ENCODE results near the gene OR52W1. TPM values are rescaled to one million over a fixed set of nuclear protein-coding genes. Genes with fewer than 3 reads are reported as not detected.

Gene OR52W1
- total and polyA plus RNA-seq, 5 donors from 2014 or later: not detected

DNA sequence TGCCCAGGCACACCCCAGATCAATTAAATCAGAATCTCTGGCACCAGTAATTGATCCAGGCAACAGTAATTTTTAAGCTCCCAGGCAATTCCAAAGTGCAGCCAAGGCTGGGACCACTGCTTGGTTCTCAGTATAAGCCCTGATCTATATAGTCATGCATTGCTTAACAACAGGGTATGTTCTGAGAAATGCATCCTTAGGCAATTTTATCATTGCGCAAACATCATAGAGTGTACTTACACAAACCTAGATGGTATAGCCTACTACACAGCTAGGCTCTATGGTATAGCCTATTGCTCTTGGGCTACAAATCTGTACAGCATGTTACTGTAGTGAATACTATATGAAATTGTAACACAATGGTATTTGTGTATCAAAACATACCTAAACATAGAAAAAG, 5.7 kb downstream of the OR52W1 start:
- H3K4me1 ChIP-seq (ENCODE audit: control insufficient read depth, insufficient read depth, low read length, poor library complexity, severe bottlenecking): peaks cover 9% of the 10 kb centered on the region
- Mint-ChIP-seq H3K4me1 (peaks cover 11 to 16% (median 12%) of the 10 kb centered on the region in 4 donors), H3K27me3 (no peaks in the 10 kb centered on the region), H3K9me3 (peaks cover 0 to 2% (median 0%) of the 10 kb centered on the region in 7 donors), H3K36me3 (peaks cover 15% of the 10 kb centered on the region), H3K4me3 (no peak overlapping the region), H3K27ac (peak overlapping the region in 1 of 3 donors; percentile 44)
- no peak overlapping the region for H3K4me3 ChIP-seq (ENCODE audit: low read depth, low read length)
- DNase-seq (no peak), ATAC-seq (ENCODE audit: low read depth in 2 of 2) (no peak)
- H3K36me3 ChIP-seq (ENCODE audit: control insufficient read depth, insufficient read depth, low read length): peaks cover 9% of the 10 kb centered on the region
- no peak overlapping the region for H3K27ac ChIP-seq (ENCODE audit: insufficient read depth, low read length, poor library complexity, severe bottlenecking)
- H3K9me3 ChIP-seq (ENCODE audit: control insufficient read depth in 2 of 2, low read length in 2 of 2): no peaks in the 10 kb centered on the region
- H3K27me3 ChIP-seq (ENCODE audit: control insufficient read depth, insufficient read depth, low read length): no peaks in the 10 kb centered on the region

DNA sequence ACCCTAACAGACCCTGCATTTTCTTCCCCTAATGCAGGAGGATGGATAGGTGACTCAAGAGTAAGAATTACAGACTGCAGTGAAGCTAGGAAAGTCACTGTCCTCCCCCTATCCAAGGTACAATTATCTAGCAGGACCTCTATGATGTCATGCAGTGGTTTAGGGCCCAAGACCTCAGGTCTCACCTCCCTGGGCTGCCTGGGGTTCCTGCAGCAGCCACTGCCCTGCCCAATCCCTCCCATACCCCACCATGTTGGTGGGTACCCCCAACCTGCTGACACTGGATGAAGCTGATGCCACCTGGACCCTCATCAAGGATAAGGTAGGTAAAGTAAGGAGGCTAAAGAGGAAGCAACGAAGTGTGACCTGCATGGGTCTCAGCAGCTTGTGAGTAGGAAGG, 6.3 kb downstream of the OR52W1 start, which contains the start of gene C11orf42:
Gene C11orf42, plus strand, starts transcription at position 192 of the 400 bp plus-strand sequence. Its CDS starts 59 bp downstream, at position 251.
- peaks cover 15% of the 10 kb centered on the region for H3K36me3 Mint-ChIP-seq
- no peak within 1 kb of the TSS for H3K4me3 Mint-ChIP-seq
- no peaks in the 10 kb centered on the region for H3K27me3 Mint-ChIP-seq
- peaks cover 11 to 16% (median 12%) of the 10 kb centered on the region in 4 donors for H3K4me1 Mint-ChIP-seq
- Histone ChIP-seq H3K27ac (ENCODE audit: insufficient read depth, low read length, poor library complexity, severe bottlenecking) (no peak within 1 kb of the TSS), H3K4me3 (ENCODE audit: low read depth, low read length) (no peak within 1 kb of the TSS), H3K4me1 (ENCODE audit: control insufficient read depth, insufficient read depth, low read length, poor library complexity, severe bottlenecking) (peaks cover 9% of the 10 kb centered on the region), H3K36me3 (ENCODE audit: control insufficient read depth, insufficient read depth, low read length) (peaks cover 12% of the 10 kb centered on the region), H3K9me3 (ENCODE audit: control insufficient read depth in 2 of 2, low read length in 2 of 2) (no peaks in the 10 kb centered on the region), H3K27me3 (ENCODE audit: control insufficient read depth, insufficient read depth, low read length) (no peaks in the 10 kb centered on the region)
- H3K27ac Mint-ChIP-seq: peak within 1 kb of the TSS in 1 of 3 donors; percentile 44
- H3K9me3 Mint-ChIP-seq: peaks cover 0 to 2% (median 0%) of the 10 kb centered on the region in 7 donors
- ATAC-seq (ENCODE audit: low read depth in 2 of 2) (no peak), DNase-seq (no peak)

DNA sequence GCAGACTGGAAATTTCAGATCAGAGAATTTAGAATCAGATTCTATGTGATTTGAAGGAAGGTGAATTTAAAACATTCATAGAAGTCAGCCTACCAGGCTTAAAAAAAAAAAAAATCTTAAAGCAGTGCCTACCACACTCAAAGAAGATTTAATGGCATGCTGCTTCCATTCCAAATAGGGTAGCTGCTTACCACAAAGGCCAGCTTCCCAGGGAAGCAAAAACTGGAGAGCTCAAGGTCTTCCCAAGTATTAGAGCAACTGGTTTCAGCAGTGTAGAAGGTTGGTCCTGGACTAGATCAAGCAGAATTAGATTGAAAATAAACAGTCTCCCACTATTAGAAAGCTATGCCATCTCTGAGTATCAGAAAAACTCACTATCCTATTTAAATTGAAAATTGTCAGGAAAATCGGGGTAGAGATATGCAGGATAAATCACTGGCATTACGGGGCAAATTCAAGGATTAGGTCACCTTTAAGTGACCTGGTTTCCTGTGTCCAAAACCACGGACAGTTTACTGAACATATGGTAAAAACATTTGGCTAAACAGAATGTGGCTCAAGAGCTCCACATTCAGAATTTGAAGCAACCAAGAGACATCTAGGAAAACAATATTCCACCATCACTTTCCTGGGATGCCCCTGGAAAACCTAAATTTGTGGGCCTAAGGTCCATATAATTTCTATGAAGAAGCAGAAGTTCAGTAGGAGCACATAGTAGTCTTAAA, 7.6 kb downstream of the OR52W1 start:
- Histone ChIP-seq H3K9me3 (ENCODE audit: control insufficient read depth in 2 of 2, low read length in 2 of 2) (no peaks in the 10 kb centered on the region), H3K4me3 (ENCODE audit: low read depth, low read length) (no peak overlapping the region), H3K27me3 (ENCODE audit: control insufficient read depth, insufficient read depth, low read length) (no peaks in the 10 kb centered on the region), H3K36me3 (ENCODE audit: control insufficient read depth, insufficient read depth, low read length) (peaks cover 23% of the 10 kb centered on the region), H3K4me1 (ENCODE audit: control insufficient read depth, insufficient read depth, low read length, poor library complexity, severe bottlenecking) (peaks cover 9% of the 10 kb centered on the region), H3K27ac (ENCODE audit: insufficient read depth, low read length, poor library complexity, severe bottlenecking) (no peak overlapping the region)
- DNase-seq (no peak), ATAC-seq (ENCODE audit: low read depth in 2 of 2) (no peak)
- H3K4me1 Mint-ChIP-seq: peaks cover 11 to 16% (median 12%) of the 10 kb centered on the region in 4 donors
- peaks cover 11% of the 10 kb centered on the region for H3K36me3 Mint-ChIP-seq
- H3K27ac Mint-ChIP-seq: peak overlapping the region in 1 of 3 donors; percentile 67
- no peak overlapping the region for H3K4me3 Mint-ChIP-seq
- no peaks in the 10 kb centered on the region for H3K27me3 Mint-ChIP-seq
- H3K9me3 Mint-ChIP-seq: peaks cover 0 to 2% (median 0%) of the 10 kb centered on the region in 7 donors

DNA sequence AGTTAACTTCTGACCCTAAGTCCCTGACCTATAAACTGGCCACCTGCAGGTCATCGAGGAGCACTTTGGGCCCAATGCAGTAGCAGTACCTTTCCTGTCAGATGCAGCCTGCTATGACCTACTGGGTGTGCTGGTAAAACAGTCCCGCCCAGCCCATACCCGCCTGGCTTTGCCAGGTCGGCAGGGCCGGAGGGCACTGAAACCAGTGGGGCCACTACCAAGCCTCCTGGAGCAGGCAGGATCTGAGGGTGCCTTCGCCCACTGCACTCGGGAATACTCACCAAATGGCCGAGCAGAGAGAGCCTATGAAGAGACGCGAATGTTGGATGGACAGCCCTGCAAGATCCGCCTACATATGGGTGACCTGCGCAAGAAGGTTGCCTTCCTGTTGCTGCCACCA, 10.8 kb downstream of the OR52W1 start:
- Histone ChIP-seq H3K27me3 (ENCODE audit: control insufficient read depth, insufficient read depth, low read length) (no peaks in the 10 kb centered on the region), H3K36me3 (ENCODE audit: control insufficient read depth, insufficient read depth, low read length) (peaks cover 46% of the 10 kb centered on the region), H3K27ac (ENCODE audit: insufficient read depth, low read length, poor library complexity, severe bottlenecking) (no peak overlapping the region), H3K4me1 (ENCODE audit: control insufficient read depth, insufficient read depth, low read length, poor library complexity, severe bottlenecking) (no peaks in the 10 kb centered on the region), H3K9me3 (ENCODE audit: control insufficient read depth in 2 of 2, low read length in 2 of 2) (no peaks in the 10 kb centered on the region), H3K4me3 (ENCODE audit: low read depth, low read length) (no peak overlapping the region)
- no peak for DNase-seq
- no peak overlapping the region for H3K4me3 Mint-ChIP-seq
- peaks cover 0 to 2% (median 0%) of the 10 kb centered on the region in 7 donors for H3K9me3 Mint-ChIP-seq
- H3K36me3 Mint-ChIP-seq: peaks cover 11% of the 10 kb centered on the region
- no peak overlapping the region for H3K27ac Mint-ChIP-seq
- no peaks in the 10 kb centered on the region for H3K27me3 Mint-ChIP-seq
- ATAC-seq (ENCODE audit: low read depth in 2 of 2): no peak
- peaks cover 0 to 3% (median 0%) of the 10 kb centered on the region in 4 donors for H3K4me1 Mint-ChIP-seq

DNA sequence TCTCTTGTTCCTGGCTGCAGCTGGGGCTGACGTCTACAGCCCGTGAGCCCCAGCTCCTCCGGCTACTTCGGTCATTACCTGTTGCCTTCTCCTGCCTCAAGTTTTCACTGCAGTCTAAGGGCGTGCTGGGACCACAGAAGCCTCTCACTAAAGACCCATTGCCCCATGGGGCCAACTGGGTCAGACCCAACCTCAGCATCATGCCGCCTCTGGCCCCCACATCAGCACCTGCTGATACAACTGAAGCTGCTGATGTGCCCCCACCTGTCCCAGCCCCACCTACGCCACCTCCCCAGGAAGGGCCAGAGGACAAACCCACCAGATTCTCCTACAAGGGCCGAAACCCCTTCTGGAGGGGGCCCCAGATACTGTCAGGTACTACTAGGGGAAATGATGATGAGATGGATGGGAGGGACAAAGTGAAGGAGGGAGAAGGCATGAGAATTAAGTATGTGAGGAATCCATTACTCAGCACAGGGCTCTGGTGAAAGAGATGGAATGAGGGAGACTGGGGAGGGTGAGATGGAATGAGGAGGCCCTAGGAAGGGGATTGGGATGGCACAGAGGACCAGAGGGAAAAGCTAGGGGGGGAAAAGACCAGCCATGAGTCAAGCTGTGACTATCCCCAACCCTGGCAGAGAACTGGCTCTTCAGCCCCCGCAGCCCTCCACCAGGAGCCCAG, 11.4 kb downstream of the OR52W1 start:
- H3K27me3 ChIP-seq (ENCODE audit: control insufficient read depth, insufficient read depth, low read length): no peaks in the 10 kb centered on the region
- Mint-ChIP-seq H3K4me3 (no peak overlapping the region), H3K27me3 (no peaks in the 10 kb centered on the region), H3K27ac (peak overlapping the region in 2 of 3 donors; percentile 50 to 51), H3K36me3 (peaks cover 11% of the 10 kb centered on the region), H3K4me1 (no peaks in the 10 kb centered on the region), H3K9me3 (peaks cover 0 to 2% (median 0%) of the 10 kb centered on the region in 7 donors)
- H3K4me1 ChIP-seq (ENCODE audit: control insufficient read depth, insufficient read depth, low read length, poor library complexity, severe bottlenecking): no peaks in the 10 kb centered on the region
- DNase-seq (no peak), ATAC-seq (ENCODE audit: low read depth in 2 of 2) (no peak)
- no peaks in the 10 kb centered on the region for H3K9me3 ChIP-seq (ENCODE audit: control insufficient read depth in 2 of 2, low read length in 2 of 2)
- H3K4me3 ChIP-seq (ENCODE audit: low read depth, low read length): no peak overlapping the region
- no peak overlapping the region for H3K27ac ChIP-seq (ENCODE audit: insufficient read depth, low read length, poor library complexity, severe bottlenecking)
- peaks cover 47% of the 10 kb centered on the region for H3K36me3 ChIP-seq (ENCODE audit: control insufficient read depth, insufficient read depth, low read length)

DNA sequence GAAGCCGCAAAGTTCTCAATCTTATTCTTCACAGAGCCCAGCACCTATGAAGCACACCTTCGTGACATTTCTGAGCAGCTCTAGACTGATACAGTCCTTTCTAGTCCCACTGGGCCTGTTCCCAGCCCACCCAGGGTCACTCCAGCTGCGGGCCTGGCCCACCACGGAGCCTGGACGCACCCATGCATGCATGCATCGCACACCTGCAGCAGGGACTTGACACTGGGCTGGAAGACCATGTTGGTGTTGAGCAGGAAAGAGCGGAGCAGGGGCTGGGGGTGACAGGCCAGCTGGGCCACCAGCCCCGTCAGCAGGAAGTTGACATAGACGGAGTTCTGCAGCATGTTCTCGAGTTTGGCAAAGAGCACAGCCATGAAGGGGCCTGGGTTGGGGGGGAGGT, 15.5 kb downstream of the OR52W1 start:
- Mint-ChIP-seq H3K36me3 (peaks cover 22% of the 10 kb centered on the region), H3K4me1 (peaks cover 0 to 9% (median 5%) of the 10 kb centered on the region in 4 donors), H3K27me3 (no peaks in the 10 kb centered on the region), H3K27ac (peak overlapping the region in 1 of 3 donors; percentile 39), H3K9me3 (no peaks in the 10 kb centered on the region), H3K4me3 (no peak overlapping the region)
- Histone ChIP-seq H3K27ac (ENCODE audit: insufficient read depth, low read length, poor library complexity, severe bottlenecking) (no peak overlapping the region), H3K4me3 (ENCODE audit: low read depth, low read length) (no peak overlapping the region), H3K4me1 (ENCODE audit: control insufficient read depth, insufficient read depth, low read length, poor library complexity, severe bottlenecking) (no peaks in the 10 kb centered on the region), H3K27me3 (ENCODE audit: control insufficient read depth, insufficient read depth, low read length) (no peaks in the 10 kb centered on the region), H3K9me3 (ENCODE audit: control insufficient read depth in 2 of 2, low read length in 2 of 2) (no peaks in the 10 kb centered on the region), H3K36me3 (ENCODE audit: control insufficient read depth, insufficient read depth, low read length) (peaks cover 65% of the 10 kb centered on the region)
- DNase-seq (no peak), ATAC-seq (ENCODE audit: low read depth in 2 of 2) (no peak)

DNA sequence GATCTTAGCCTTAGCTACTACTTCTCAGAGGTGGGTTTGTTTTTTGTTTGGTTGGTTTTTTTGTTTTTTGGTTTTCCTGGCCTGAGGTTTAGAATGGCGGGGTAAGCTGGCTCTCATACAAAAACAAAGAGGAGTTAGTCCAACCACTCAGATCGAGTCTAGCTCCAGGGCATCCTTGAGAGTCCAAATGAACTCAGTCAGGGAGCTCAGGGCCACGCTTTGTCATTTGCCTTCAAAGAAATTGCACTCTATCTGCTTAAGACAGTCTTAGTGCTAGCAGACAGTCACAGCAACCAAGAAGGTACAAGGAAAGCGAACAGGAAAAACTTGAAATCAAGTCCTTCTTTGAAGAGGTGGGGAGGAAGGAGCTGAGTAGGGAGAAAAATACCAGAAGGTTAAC, 17.5 kb downstream of the OR52W1 start:
- H3K27ac Mint-ChIP-seq: peak overlapping the region in 1 of 3 donors; percentile 57
- no peak for DNase-seq
- H3K27me3 ChIP-seq (ENCODE audit: control insufficient read depth, insufficient read depth, low read length): no peaks in the 10 kb centered on the region
- ATAC-seq (ENCODE audit: low read depth in 2 of 2): no peak
- H3K36me3 ChIP-seq (ENCODE audit: control insufficient read depth, insufficient read depth, low read length): peaks cover 71% of the 10 kb centered on the region
- H3K9me3 ChIP-seq (ENCODE audit: control insufficient read depth in 2 of 2, low read length in 2 of 2): no peaks in the 10 kb centered on the region
- no peak overlapping the region for H3K27ac ChIP-seq (ENCODE audit: insufficient read depth, low read length, poor library complexity, severe bottlenecking)
- H3K4me1 Mint-ChIP-seq: peaks cover 1 to 21% (median 8%) of the 10 kb centered on the region in 4 donors
- H3K4me3 ChIP-seq (ENCODE audit: low read depth, low read length): no peak overlapping the region
- no peaks in the 10 kb centered on the region for H3K9me3 Mint-ChIP-seq
- H3K27me3 Mint-ChIP-seq: no peaks in the 10 kb centered on the region
- H3K4me1 ChIP-seq (ENCODE audit: control insufficient read depth, insufficient read depth, low read length, poor library complexity, severe bottlenecking): no peaks in the 10 kb centered on the region
- H3K36me3 Mint-ChIP-seq: peaks cover 34% of the 10 kb centered on the region
- H3K4me3 Mint-ChIP-seq: no peak overlapping the region

All from CD4-positive, CD25-positive, alpha-beta regulatory T cell (primary cell).